CD4-positive, alpha-beta T cell treated with Interleukin-6 at 100 ng/mL for 8 hours (primary cell): ENCODE measurements around the gene BTBD16.
A peak's percentile ranks its signal among the peaks of the same experiment; 100 is the strongest.

Experiments
- DNase-seq: peaks from one replicate; pipeline ENCODE4 v3.0.0-alpha.2; 2020; ENCODE audit warnings: mixed read lengths, low spot score

BTBD16 gene

GRCh38 chr10:122316224-122316884 is 45.3 kb downstream of the BTBD16 start:
- no peak for DNase-seq

- no peak for DNase-seq
Observed at GRCh38 chr10:122321960-122322359, 50.9 kb downstream of the BTBD16 start.

- DNase-seq: no peak
Observed at GRCh38 chr10:122323189-122323588, 52.1 kb downstream of the BTBD16 start.

- no peak for DNase-seq
Observed at GRCh38 chr10:122323941-122324675, 53.0 kb downstream of the BTBD16 start.

- no peak for DNase-seq
Observed at GRCh38 chr10:122325235-122325634, 54.1 kb downstream of the BTBD16 start.

GRCh38 chr10:122326385-122326784 is 55.3 kb downstream of the BTBD16 start:
- DNase-seq: no peak

- no peak for DNase-seq
Observed at GRCh38 chr10:122326806-122327205, 55.7 kb downstream of the BTBD16 start.

GRCh38 chr10:122327237-122328206 is 56.4 kb downstream of the BTBD16 start:
- DNase-seq: no peak

GRCh38 chr10:122328676-122329075 is 57.6 kb downstream of the BTBD16 start:
- no peak for DNase-seq

GRCh38 chr10:122329416-122329815 is 58.3 kb downstream of the BTBD16 start:
- DNase-seq: no peak

GRCh38 chr10:122331100-122331499 is 60.0 kb downstream of the BTBD16 start:
- no peak for DNase-seq

- DNase-seq: no peak
Observed at GRCh38 chr10:122331615-122332446, 60.7 kb downstream of the BTBD16 start.

- no peak for DNase-seq
Observed at GRCh38 chr10:122333037-122333436, 61.9 kb downstream of the BTBD16 start.

- DNase-seq: no peak
Observed at GRCh38 chr10:122336332-122336731, 65.2 kb downstream of the BTBD16 start.

GRCh38 chr10:122336961-122337360 is 65.9 kb downstream of the BTBD16 start:
- DNase-seq: no peak

GRCh38 chr10:122338609-122339441 is 67.7 kb downstream of the BTBD16 start:
- DNase-seq: no peak

GRCh38 chr10:122341141-122341810 is 70.2 kb downstream of the BTBD16 start:
- no peak for DNase-seq

GRCh38 chr10:122342293-122343134 is 71.4 kb downstream of the BTBD16 start:
- peak; percentile 60 for DNase-seq

- DNase-seq: no peak
Observed at GRCh38 chr10:122343135-122343800, 72.2 kb downstream of the BTBD16 start.
